Neural crest cell (in vitro differentiated cells): ENCODE results near the gene B4GALT5. TPM values are rescaled to one million over a fixed set of nuclear protein-coding genes. Genes with fewer than 3 reads are reported as not detected.

ENCODE experiments used
- DNase-seq: peaks from one replicate; pipeline ENCODE4 v3.0.0; 2021; ENCODE audit warnings: low read depth, mixed read lengths, low spot score
- H3K27ac Mint-ChIP-seq: one replicate; pipeline ENCODE4 v1.8.0; 2021; ENCODE audit warnings: mild to moderate bottlenecking, mixed read lengths; ENCODE audit not compliant: unreplicated experiment
- H3K27me3 Mint-ChIP-seq: 2 replicates; pipeline ENCODE4 v1.8.0; 2021; ENCODE audit warnings: low read depth, mild to moderate bottlenecking, mixed read lengths
- H3K36me3 Mint-ChIP-seq: 2 replicates; pipeline ENCODE4 v1.8.0; 2021; ENCODE audit warnings: low read depth, mild to moderate bottlenecking, mixed read lengths
- H3K4me1 Mint-ChIP-seq: 2 replicates; pipeline ENCODE4 v1.8.0; 2021; ENCODE audit warnings: mixed read lengths
- H3K4me3 Mint-ChIP-seq: one replicate; pipeline ENCODE4 v1.8.0; 2021; ENCODE audit warnings: mild to moderate bottlenecking, mixed read lengths
- H3K9me3 Mint-ChIP-seq: 2 replicates; pipeline ENCODE4 v1.8.0; 2021; ENCODE audit warnings: mixed read lengths
- CTCF ChIP-seq: fragments of 200-600 bp; sonication (generic); conservative IDR thresholded peaks from 2 replicates; pipeline ENCODE4 v1.5.0; 2021; ENCODE audit warnings: antibody characterized with exemption, mild to moderate bottlenecking
- total RNA-seq: library from RNA; stranded (reverse); gene quantifications from 2 replicates; pipeline ENCODE4 v1.2.1, GENCODE V29; 2021

Gene B4GALT5
- total RNA-seq, 1 donor from 2014 or later: 49.0 TPM

GRCh38 chr20:49594931-49595315, 118.8 kb downstream of the B4GALT5 start:
- no peaks in the 10 kb centered on the region for H3K27me3 Mint-ChIP-seq
- no peaks in the 10 kb centered on the region for H3K9me3 Mint-ChIP-seq
- H3K4me3 Mint-ChIP-seq: no peak overlapping the region
- no peak for DNase-seq
- no peak for TF ChIP-seq CTCF
- H3K27ac Mint-ChIP-seq: peak overlapping the region; percentile 5
- peaks cover 6% of the 10 kb centered on the region for H3K4me1 Mint-ChIP-seq
- H3K36me3 Mint-ChIP-seq: no peaks in the 10 kb centered on the region

DNA sequence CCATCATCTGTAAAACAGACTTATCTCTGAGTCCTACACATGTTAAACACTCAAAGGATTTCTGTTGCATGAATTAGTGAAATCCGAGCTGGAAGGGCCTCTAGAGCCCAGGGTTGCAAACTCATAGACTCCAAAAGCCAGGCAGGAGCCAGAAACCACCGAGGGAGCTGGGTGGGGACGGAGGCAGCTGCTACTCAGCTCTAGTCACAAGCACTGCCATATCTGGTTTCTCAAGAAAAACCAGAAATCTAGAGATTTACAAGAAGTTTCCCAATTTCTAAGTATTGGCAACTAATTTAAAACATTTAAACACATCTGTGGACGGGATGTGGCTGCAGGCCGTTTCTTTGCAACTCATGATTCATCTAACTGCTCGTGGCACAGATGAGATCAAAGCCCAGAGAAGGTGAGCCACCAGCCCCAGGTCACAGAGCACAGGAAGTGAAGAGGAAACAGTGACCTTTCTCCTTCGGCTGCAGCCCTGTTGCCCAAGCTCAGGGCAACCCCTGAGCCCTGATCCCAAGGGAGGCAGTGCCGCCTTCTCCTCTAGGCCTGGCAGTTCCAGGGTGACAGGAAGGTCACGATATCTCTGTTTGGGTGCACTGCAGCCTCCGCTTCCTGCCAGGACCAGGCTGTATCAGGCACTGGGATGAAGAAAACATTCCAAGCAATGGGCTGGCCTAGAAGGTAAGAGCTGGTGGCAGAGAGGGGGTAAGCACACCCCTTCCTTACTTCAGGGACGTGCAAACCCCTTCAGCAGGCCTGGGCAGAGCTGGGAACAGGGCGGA, 119.3 kb downstream of the B4GALT5 start:
- H3K27me3 Mint-ChIP-seq: no peaks in the 10 kb centered on the region
- no peak overlapping the region for H3K4me3 Mint-ChIP-seq
- no peak for TF ChIP-seq CTCF
- no peaks in the 10 kb centered on the region for H3K9me3 Mint-ChIP-seq
- peaks cover 6% of the 10 kb centered on the region for H3K4me1 Mint-ChIP-seq
- no peak overlapping the region for H3K27ac Mint-ChIP-seq
- no peak for DNase-seq
- H3K36me3 Mint-ChIP-seq: no peaks in the 10 kb centered on the region

- no peaks in the 10 kb centered on the region for H3K36me3 Mint-ChIP-seq
- H3K27me3 Mint-ChIP-seq: no peaks in the 10 kb centered on the region
- no peak for TF ChIP-seq CTCF
- H3K4me1 Mint-ChIP-seq: peaks cover 6% of the 10 kb centered on the region
- DNase-seq: no peak
- no peak overlapping the region for H3K4me3 Mint-ChIP-seq
- no peak overlapping the region for H3K27ac Mint-ChIP-seq
- no peaks in the 10 kb centered on the region for H3K9me3 Mint-ChIP-seq
Measured at GRCh38 chr20:49593466-49594142, 120.1 kb downstream of the B4GALT5 start.

GRCh38 chr20:49592120-49592519, 121.6 kb downstream of the B4GALT5 start:
- no peaks in the 10 kb centered on the region for H3K27me3 Mint-ChIP-seq
- H3K9me3 Mint-ChIP-seq: no peaks in the 10 kb centered on the region
- H3K27ac Mint-ChIP-seq: no peak overlapping the region
- H3K4me3 Mint-ChIP-seq: no peak overlapping the region
- no peak for DNase-seq
- peaks cover 6% of the 10 kb centered on the region for H3K4me1 Mint-ChIP-seq
- no peak for TF ChIP-seq CTCF
- H3K36me3 Mint-ChIP-seq: no peaks in the 10 kb centered on the region

- Mint-ChIP-seq H3K27me3 (no peaks in the 10 kb centered on the region), H3K36me3 (no peaks in the 10 kb centered on the region), H3K4me3 (no peak overlapping the region), H3K27ac (peak overlapping the region; percentile 24), H3K4me1 (peaks cover 6% of the 10 kb centered on the region), H3K9me3 (no peaks in the 10 kb centered on the region)
- DNase-seq: no peak
- no peak for TF ChIP-seq CTCF
Measured at GRCh38 chr20:49591217-49591865, 122.3 kb downstream of the B4GALT5 start.
